ENCODE results near the gene TAGLN2.

Gene TAGLN2

DNA sequence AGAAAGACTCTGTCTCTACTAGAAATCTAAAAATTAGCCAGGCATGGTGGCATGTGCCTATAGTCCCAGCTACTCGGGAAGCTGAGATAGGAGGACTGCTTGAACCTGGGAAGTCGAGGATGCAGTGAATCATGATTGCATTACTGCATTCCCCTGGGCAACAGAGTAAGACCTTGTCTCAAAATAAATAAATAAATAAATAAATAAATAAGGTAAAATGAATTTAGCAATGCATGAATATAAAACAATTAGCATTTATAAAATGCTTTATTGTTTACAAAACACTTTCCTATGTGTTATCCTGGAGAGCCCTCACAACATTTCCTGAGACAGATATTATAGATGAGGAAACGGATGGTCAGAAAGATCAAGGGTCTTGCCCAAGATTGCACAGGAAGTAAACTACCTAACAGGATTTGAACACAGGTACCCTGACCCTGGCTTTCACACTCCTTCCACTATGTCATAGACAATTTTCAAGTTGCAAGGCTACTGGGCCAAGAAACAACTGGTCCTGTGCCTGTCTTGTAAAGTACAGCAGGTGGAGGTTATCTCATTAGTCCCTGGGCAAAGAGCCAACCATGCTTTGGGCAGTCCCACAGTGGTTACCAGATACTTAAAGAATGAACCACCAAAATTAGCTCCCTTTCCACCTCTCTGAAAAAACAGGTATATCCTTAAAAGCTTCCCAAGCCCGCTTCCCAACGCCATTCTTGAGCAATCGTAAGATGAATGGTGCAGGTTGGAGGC lies 47.4 kb downstream of the TAGLN2 start:
- no peak for DNase-seq (ENCODE audit: low read depth)

- no peak for DNase-seq (ENCODE audit: low read depth)
Measured at GRCh38 chr1:159873530-159874143, 51.7 kb downstream of the TAGLN2 start.

DNA sequence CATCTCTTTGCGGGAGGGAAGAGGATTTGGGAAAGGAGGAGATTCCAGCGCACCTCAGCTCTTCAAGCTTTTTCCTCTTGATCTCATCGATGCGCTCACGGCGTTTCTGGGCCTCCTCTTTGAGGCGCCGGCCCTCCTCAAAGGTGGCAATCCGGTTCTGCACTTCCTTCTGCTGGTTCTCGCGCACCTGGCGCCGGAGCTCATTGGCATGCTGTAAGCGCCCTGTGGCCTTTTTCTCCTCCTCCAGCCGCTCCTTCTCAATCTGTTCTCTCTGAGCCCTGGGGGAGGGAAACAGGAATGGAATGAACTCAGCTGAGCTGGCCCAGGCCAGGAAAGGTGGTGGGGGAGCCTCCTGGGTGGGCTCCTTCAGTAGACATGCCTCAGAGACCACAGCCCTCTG lies 52.4 kb downstream of the TAGLN2 start:
- no peak for DNase-seq (ENCODE audit: low read depth)

GRCh38 chr1:159870704-159871103 lies 54.6 kb downstream of the TAGLN2 start:
- DNase-seq (ENCODE audit: low read depth): no peak

GRCh38 chr1:159869607-159870006 lies 55.7 kb downstream of the TAGLN2 start:
- DNase-seq (ENCODE audit: low read depth): no peak

DNA sequence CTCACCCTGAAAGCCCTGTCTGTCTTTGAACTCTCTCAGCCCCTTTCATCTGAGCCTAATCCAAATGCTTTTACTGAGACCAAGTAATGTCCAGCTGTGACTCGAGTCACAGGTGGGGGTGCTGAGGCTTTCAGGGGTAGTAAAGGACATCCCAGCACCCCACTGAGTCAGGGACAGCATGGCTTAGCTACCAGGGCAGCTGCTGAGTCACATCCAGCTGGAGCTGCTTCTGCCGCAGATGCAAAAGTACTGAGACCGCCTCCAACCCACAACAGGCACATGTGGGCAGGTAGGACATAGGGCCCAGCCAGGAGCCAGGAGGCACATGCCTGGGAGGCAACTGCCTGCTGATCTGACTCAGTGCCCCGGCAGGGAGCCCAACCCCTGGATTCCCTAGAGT lies 56.1 kb downstream of the TAGLN2 start:
- no peak for DNase-seq (ENCODE audit: low read depth)

DNA sequence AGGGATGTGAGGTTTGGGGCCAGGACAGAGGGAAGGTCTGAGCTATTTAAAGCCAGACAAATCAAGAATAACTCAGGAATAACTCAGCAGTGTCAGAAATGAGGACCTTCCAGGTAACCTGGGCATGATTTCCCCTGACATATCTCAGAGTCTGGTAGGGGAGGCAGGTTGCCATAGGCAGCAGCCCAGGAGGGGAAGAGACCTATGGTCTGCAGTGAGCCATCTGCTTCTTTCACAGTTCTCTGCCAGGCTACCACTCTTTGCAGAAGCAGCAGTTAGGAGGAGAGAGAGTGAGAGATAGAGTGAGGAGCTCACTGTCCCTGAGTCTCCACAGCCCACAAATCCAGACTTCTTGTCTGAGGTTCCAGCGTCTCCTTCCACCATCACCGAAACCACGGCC lies 56.5 kb downstream of the TAGLN2 start:
- no peak for DNase-seq (ENCODE audit: low read depth)
